HG03378 (cell line): ENCODE measurements around the gene RAET1G.
"Not testable (repeated sequence)": the region's sequence is repeated elsewhere in the genome, so short reads cannot be mapped to it uniquely, and the experiment has no call there.

Experiments used
- ATAC-seq: cut with Tn5 transposase; IDR thresholded peaks from one replicate; pipeline ENCODE4 v1.9.1; 2021; ENCODE audit warnings: mild to moderate bottlenecking, moderate library complexity; ENCODE audit not compliant: unreplicated experiment

RAET1G gene

DNA sequence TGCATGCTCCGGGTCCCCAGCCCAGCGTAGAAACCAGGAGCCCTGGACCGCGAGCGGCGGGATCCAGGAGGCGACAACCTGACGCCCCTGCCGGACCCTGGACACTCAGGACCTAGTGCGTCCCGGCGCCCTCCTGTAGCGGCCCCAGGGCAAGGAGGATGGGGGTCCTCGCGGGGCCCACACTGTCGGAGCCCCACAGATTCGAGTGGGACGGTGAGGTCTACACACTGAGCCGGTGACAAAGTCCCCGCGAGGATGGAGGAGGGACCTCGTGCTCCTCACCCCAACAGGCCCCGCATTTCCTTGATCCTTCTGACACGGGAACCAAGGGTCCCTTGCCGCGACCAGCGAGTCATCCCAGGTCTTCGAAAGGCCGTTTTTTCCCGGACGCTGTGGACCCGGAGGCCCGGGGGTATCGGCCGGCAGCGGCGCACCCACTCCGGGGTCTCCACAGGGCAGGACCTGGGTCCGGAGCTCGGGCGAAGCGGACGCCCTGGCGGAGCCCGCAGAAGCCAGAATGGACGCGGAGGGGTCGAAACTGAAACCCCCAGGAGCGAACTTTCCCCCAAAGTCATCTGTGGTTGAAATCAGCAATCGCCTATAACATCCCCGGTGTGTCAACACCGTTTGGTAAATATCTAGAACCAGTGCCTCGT is 31.5 kb upstream of the RAET1G start:
- not testable (repeated sequence) for ATAC-seq

- ATAC-seq = not testable (repeated sequence)
Measured at GRCh38 chr6:149953934-149954327, 31.0 kb upstream of the RAET1G start.

GRCh38 chr6:149953390-149953789 is 30.5 kb upstream of the RAET1G start:
- ATAC-seq = not testable (repeated sequence)

DNA sequence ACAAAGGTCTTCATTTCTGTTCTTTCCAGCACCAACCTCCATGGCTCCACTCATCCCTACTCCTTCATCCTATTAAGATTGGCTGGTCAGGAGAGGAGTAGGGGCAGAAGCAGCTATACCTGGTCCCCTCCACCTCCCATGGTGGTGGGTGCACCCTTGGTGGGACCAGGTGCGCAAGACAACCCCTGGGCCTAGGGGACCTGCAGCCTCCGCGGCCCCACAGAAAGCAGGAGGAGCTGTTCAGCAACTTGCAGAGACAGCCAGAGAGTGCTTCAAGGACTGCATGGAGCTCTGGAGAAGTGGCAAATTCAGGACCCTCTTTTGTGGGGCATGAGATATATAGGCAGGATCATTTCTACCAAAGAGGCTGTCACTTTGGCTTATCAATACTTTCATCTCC is 28.7 kb upstream of the RAET1G start:
- ATAC-seq = no peak

DNA sequence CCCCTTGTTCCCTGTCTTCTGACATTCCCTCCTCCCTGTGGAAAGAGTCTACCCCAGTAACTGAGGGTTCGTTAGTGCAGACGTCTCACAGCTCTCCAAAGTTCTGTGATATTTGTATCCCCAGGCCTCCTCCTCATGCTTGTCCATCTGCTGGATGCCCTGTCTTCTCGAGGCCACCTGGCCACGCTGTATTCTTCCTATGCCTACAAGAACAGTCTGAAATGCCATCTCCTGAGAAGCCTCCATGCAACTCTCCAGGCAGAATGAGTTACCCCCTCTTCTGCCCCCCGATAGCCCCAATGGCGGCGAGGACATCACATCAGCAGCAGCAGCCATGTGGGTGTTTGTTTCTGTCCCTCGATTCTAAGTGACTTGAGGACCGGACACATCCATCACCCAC is 28.2 kb upstream of the RAET1G start:
- ATAC-seq = no peak

- ATAC-seq = no peak
Measured at GRCh38 chr6:149950423-149950822, 27.5 kb upstream of the RAET1G start.

DNA sequence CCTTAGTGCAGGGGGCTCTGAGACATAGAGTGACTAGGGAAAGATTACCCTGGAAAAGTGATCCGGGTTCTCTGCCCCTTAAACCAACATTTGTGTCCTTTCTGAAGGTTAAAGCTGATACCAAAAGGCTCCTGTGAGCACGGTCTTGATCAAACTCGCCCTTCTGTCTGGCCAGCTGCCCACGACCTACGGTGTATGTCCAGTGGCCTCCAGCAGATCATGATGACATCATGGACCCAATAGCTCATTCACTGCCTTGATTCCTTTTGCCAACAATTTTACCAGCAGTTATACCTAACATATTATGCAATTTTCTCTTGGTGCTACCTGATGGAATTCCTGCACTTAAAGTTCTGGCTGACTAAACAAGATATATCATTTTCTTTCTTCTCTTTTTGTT is 25.7 kb upstream of the RAET1G start:
- ATAC-seq = no peak

- no peak for ATAC-seq
Measured at GRCh38 chr6:149948011-149948410, 25.1 kb upstream of the RAET1G start.

- ATAC-seq = not testable (repeated sequence)
Measured at GRCh38 chr6:149947533-149947932, 24.6 kb upstream of the RAET1G start.

GRCh38 chr6:149946631-149947030 is 23.7 kb upstream of the RAET1G start:
- not testable (repeated sequence) for ATAC-seq

GRCh38 chr6:149945276-149945675 is 22.4 kb upstream of the RAET1G start:
- ATAC-seq = not testable (repeated sequence)

DNA sequence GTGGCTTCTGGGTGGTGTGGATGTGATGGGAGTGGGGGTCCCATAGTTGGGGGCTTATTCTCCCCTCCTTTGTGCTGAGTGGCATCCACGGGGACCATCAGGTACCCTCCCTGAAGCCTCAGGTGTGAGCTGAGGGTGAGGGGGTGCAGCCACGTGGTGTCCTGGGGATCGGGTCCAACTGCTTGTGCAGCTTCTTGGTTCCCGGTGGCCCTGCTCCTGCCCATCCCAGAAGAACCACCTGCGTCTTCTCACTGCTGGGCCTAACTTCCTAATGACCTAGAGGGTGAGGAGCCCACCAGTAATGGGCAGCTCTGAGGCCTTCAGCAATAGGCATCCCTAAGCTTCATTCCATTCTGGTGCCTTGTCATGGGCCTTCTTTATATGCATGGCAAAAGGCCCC is 20.4 kb upstream of the RAET1G start:
- not testable (repeated sequence) for ATAC-seq

GRCh38 chr6:149942461-149942829 is 19.5 kb upstream of the RAET1G start:
- no peak for ATAC-seq

- ATAC-seq = peak; percentile 38
Measured at GRCh38 chr6:149941583-149942460, 18.9 kb upstream of the RAET1G start, which contains the start of gene ULBP2. TSS of gene ULBP2 (plus strand) at chr6:149942014. CDS start at chr6:149942073, 59 bp downstream.

- ATAC-seq = no peak
Measured at GRCh38 chr6:149940672-149940982, 17.7 kb upstream of the RAET1G start.

GRCh38 chr6:149939909-149940671 is 17.2 kb upstream of the RAET1G start:
- ATAC-seq = no peak

DNA sequence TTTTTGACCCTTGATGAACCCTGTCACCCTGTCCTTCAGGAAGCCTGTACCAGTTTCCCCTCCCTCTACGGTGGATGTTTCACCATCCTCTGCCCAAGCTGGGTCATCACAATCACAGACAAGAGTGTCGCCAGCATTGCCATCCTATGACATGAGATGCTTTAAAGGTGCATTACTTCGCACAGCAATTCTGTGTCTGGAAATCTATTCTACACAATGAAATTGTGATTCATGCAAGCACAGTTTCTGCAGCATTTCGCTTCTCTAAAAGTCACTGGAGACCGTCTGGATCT is 16.4 kb upstream of the RAET1G start:
- no peak for ATAC-seq

- ATAC-seq = peak; percentile 77
Measured at GRCh38 chr6:149938571-149939355, 15.8 kb upstream of the RAET1G start.

GRCh38 chr6:149938013-149938570 is 15.2 kb upstream of the RAET1G start:
- not testable (repeated sequence) for ATAC-seq

GRCh38 chr6:149936743-149937142 is 13.8 kb upstream of the RAET1G start:
- no peak for ATAC-seq

DNA sequence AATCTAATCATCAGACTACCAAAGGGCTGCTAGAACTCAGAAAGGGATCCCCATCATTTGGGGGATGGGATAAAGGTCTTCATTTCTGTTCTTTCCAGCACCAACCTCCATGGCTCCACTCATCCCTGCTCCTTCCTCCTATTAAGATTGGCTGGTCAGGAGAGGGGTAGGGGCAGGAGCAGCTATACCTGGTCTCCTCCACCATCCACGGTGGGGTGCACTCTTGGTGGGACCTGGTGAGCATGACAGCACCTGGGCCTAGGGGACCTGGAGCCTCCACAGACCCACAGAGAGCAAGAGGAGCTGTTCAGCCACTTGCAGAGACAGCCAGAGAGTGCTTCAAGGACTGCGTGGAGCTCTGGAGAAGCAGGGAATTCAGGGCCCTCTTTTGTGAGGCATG is 12.7 kb upstream of the RAET1G start:
- ATAC-seq = no peak
